Measurements from ENCODE around the gene CNOT6.

DNA sequence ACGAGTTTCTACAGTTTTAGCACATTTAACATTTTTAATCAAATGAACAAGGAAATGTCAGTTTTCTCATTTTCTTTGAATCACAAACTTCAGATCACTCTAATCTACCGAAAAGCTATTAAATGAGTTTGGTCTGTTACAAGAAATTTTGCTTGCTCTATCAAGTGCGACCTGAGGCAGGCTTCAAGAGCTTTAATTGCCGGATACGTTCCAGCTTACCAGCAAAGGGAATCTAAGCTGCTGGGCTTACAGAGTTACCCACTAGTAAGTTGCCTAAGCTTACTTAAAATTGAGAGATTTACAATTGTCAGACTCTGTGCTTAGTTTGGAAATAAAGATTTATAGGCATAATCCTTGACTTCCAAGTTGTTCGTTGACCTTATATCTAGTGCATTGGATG is 86.5 kb downstream of the CNOT6 start:
- TF ChIP-seq, protein P1, sequence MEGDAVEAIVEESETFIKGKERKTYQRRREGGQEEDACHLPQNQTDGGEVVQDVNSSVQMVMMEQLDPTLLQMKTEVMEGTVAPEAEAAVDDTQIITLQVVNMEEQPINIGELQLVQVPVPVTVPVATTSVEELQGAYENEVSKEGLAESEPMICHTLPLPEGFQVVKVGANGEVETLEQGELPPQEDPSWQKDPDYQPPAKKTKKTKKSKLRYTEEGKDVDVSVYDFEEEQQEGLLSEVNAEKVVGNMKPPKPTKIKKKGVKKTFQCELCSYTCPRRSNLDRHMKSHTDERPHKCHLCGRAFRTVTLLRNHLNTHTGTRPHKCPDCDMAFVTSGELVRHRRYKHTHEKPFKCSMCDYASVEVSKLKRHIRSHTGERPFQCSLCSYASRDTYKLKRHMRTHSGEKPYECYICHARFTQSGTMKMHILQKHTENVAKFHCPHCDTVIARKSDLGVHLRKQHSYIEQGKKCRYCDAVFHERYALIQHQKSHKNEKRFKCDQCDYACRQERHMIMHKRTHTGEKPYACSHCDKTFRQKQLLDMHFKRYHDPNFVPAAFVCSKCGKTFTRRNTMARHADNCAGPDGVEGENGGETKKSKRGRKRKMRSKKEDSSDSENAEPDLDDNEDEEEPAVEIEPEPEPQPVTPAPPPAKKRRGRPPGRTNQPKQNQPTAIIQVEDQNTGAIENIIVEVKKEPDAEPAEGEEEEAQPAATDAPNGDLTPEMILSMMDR (conservative IDR thresholded peaks at IDR 0.05; ENCODE audit: low read depth, low read length): no peak
- no peak for TF ChIP-seq EZH2 (IDR thresholded peaks at IDR 0.05; ENCODE audit: low read length, unreplicated experiment)
- TF ChIP-seq EZH2phosphoT487 (IDR thresholded peaks at IDR 0.05; ENCODE audit: borderline replicate concordance, low read length): no peak

All from PC-3 (cell line).